Prostate gland (tissue), 2 donors: ENCODE data around the gene AKAP10. TPM values are rescaled to one million over a fixed set of nuclear protein-coding genes. Genes with fewer than 3 reads are reported as not detected.

Source experiments
- DNase-seq: peaks from one replicate; pipeline ENCODE4 v3.0.0-alpha.2; 2019; ENCODE audit warnings: low spot score
- H3K27ac ChIP-seq, 2 donors: fragments of 200-600 bp; sonication (generic); 2 replicates each; pipeline ENCODE4 v1.5.1; 2017 to 2019
- H3K27me3 ChIP-seq: fragments of 200-600 bp; sonication (generic); replicated peaks from 2 replicates; pipeline ENCODE4 v1.5.1; 2019; ENCODE audit not compliant: insufficient read depth
- H3K36me3 ChIP-seq, 2 donors: fragments of 200-600 bp; sonication (generic); 1 replicate in 1 of 2; 2 replicates in 1 of 2; pipeline versions ENCODE4 v1.5.1 to v1.8.1; 2017 to 2019
- H3K4me1 ChIP-seq: fragments of 200-600 bp; sonication (generic); replicated peaks from 2 replicates; pipeline ENCODE4 v1.5.1; 2019
- H3K4me3 ChIP-seq, 2 donors: fragments of 200-600 bp; sonication (generic); 2 replicates each; pipeline ENCODE4 v1.5.1; 2017 to 2019
- H3K9me3 ChIP-seq: fragments of 200-600 bp; sonication (generic); 2 replicates; pipeline ENCODE4 v1.5.1; 2017
- CTCF ChIP-seq, 4 experiments: fragments of 200-600 bp in 2 of 4; fragments of 450-650 bp in 2 of 4; sonication (generic) in 2 of 4; IDR thresholded peaks; 1 replicate in 3 of 4; 2 replicates in 1 of 4; pipeline ENCODE4 v1.5.1; 2016 to 2019; ENCODE audit warnings: antibody characterized with exemption in 4 of 4, mild to moderate bottlenecking in 2 of 4, moderate library complexity in 2 of 4
- POLR2A ChIP-seq: fragments of 450-650 bp; IDR thresholded peaks from one replicate; pipeline ENCODE4 v1.6.1; 2016; ENCODE audit warnings: antibody characterized with exemption, mild to moderate bottlenecking
- POLR2AphosphoS5 ChIP-seq: sonication (generic); formaldehyde crosslinking; IDR thresholded peaks from one replicate; pipeline ENCODE4 v1.6.1; 2017; ENCODE audit warnings: antibody characterized with exemption
- WGBS: methylation state at CpG from one replicate; pipeline ENCODE4 v1.1.5; 2018; 5-methylcytosine and 5-hydroxymethylcytosine counted together
- intact Hi-C: fragments of 100-400 bp; cut with DNase I; formaldehyde crosslinking; loops from one replicate; pipeline ENCODE4 v1.14.2; 2022
- total RNA-seq, 2 donors: library from RNA; depleted of rRNA; stranded (reverse); fragments of >200 nt; gene quantifications; one replicate each; pipeline ENCODE4 v1.1.0, GENCODE V29; 2016

The AKAP10 gene
- total RNA-seq, 2 donors from 2014 or later, result 26.8 to 31.7 TPM

DNA sequence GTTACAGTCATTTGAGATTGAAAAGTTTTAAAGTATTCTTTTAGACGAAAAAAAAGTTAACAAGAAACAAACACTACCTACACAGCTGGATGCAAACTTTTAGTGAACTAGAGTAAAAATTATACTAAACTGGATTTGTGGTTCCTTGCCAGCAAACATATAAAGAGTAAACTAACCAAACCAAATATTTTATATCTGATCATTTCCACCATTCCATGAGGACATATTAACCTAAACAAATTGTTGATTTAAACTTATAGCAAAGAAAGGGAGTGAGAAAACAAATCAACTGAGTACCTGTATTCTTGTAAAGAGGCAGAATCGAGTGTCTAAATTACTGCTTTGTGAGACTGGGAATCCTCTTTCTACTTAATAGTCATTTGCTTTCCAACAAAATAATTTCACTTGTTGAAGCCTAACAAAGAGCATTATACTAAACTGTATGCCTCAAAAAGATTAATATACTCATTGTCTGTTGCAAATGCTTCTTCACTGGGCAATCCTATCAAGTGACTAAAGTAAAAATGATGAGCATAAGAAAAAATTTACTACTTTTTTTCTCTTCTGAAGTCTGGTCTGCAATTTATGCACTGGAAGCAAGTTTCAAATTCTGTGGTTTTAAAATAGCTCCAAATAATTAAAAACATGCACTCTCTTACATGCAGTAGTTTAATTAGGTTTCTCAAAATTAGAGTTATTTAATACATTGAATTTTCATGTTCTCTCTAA lies 37.5 kb downstream of the AKAP10 start:
- Histone ChIP-seq H3K36me3 (no peaks in the 10 kb centered on the region), H3K27ac (no peak overlapping the region), H3K9me3 (no peaks in the 10 kb centered on the region), H3K4me1 (peaks cover 13% of the 10 kb centered on the region), H3K4me3 (no peak overlapping the region), H3K27me3 (no peaks in the 10 kb centered on the region)
- DNase-seq, result no peak
- WGBS, result 80% methylated on average over 2 of the region's 2 CpGs
- intact Hi-C loops, result no loop called here
- TF ChIP-seq POLR2AphosphoS5 (no peak), CTCF (IDR thresholded peaks at IDR 0.05) (no peak), POLR2A (no peak)

GRCh38 chr17:19938736-19939135 lies 38.9 kb downstream of the AKAP10 start:
- H3K4me3 ChIP-seq, result no peak overlapping the region
- TF ChIP-seq CTCF (IDR thresholded peaks at IDR 0.05), result no peak
- no peak for TF ChIP-seq POLR2A
- no peak for TF ChIP-seq POLR2AphosphoS5
- no peak overlapping the region for H3K27ac ChIP-seq
- H3K27me3 ChIP-seq, result no peaks in the 10 kb centered on the region
- intact Hi-C loops, result no loop called here
- H3K4me1 ChIP-seq, result peaks cover 13% of the 10 kb centered on the region
- DNase-seq, result no peak
- H3K9me3 ChIP-seq, result no peaks in the 10 kb centered on the region
- no peaks in the 10 kb centered on the region for H3K36me3 ChIP-seq
- 96% methylated on average over 10 of the region's 10 CpGs for WGBS

DNA sequence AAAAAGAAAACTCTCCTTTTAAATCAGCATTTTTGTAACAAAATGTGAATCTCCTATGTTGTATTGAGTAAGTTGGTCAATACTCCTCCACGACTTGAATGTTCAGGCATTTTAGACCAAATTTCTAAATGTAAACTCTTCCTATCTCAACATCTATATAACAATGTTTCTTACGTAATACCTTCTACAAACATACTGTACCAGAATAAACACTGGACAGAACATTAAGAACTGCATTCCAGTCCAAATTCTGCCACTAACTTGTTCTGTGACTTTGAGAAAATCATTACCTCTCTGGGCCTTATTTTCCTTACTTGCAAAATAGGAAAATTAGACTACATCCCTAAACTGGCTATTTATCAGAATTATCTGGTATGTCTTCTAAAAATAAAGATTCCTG lies 40.1 kb downstream of the AKAP10 start:
- intact Hi-C loops, result no loop called here

DNA sequence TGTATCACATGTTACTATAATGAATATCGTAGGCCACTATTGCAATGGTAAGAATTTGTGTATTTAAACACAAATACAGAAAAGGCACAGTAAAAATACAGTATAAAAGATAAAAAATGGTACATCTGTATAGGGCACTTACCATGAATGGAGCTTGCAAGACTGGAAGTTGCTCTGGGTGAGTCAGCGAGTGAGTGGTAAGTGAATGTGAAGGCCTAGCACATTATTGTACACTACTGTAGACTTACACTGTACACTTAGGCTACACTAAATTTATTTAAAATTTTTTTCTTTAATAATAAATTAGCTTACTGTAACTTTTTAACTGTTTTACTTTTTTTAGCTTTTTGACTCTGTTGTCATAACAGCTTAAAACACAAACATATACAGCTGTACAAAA lies 42.5 kb downstream of the AKAP10 start:
- WGBS, result 95% methylated on average over 2 of the region's 2 CpGs
- Histone ChIP-seq H3K27me3 (no peaks in the 10 kb centered on the region), H3K4me3 (no peak overlapping the region), H3K36me3 (no peaks in the 10 kb centered on the region), H3K4me1 (peaks cover 3% of the 10 kb centered on the region), H3K27ac (no peak overlapping the region), H3K9me3 (no peaks in the 10 kb centered on the region)
- DNase-seq, result no peak
- intact Hi-C loops, result no loop called here
- TF ChIP-seq POLR2AphosphoS5, result no peak
- no peak for TF ChIP-seq CTCF (IDR thresholded peaks at IDR 0.05)
- no peak for TF ChIP-seq POLR2A

More for the DNA sequence above, 40.1 kb downstream of the AKAP10 start:
- H3K4me1 ChIP-seq, result peaks cover 13% of the 10 kb centered on the region
- no peaks in the 10 kb centered on the region for H3K27me3 ChIP-seq
- whole genome bisulfite sequencing, result 19% methylated on average over 2 of the region's 2 CpGs
- DNase-seq, result no peak
- no peak for TF ChIP-seq POLR2A
- peak; percentile 77 for TF ChIP-seq POLR2AphosphoS5
- H3K36me3 ChIP-seq, result no peaks in the 10 kb centered on the region
- peak overlapping the region; percentile 16 to 56 for H3K27ac ChIP-seq
- H3K9me3 ChIP-seq, result no peaks in the 10 kb centered on the region
- H3K4me3 ChIP-seq, result no peak overlapping the region

DNA sequence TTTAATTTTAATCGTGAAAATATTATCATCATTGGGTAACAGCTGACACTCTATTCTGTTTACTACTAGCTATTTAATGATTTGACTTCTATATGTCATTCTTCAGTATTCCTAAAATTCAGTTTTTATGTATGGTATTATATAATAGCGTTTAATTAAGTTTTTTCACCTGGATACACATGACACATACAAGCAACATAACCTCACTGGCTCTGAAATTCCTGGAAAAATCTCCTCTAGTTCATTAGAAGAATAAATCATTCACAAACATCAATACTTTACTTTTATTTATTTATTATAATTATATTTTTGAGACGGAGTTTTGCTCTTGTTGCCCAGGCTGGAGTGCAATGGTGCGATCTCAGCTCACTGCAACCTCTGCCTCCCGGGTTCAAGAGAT lies 44.0 kb downstream of the AKAP10 start:
- Histone ChIP-seq H3K27ac (no peak overlapping the region), H3K27me3 (no peaks in the 10 kb centered on the region), H3K9me3 (no peaks in the 10 kb centered on the region), H3K4me3 (no peak overlapping the region), H3K36me3 (no peaks in the 10 kb centered on the region), H3K4me1 (no peaks in the 10 kb centered on the region)
- no peak for DNase-seq
- no peak for TF ChIP-seq CTCF (IDR thresholded peaks at IDR 0.05)
- TF ChIP-seq POLR2AphosphoS5, result no peak
- TF ChIP-seq POLR2A, result no peak
- 95% methylated on average over 5 of the region's 5 CpGs for WGBS
- intact Hi-C loops, result no loop called here
